ENCODE measurements around the gene RPL12. TPM values are rescaled to one million over a fixed set of nuclear protein-coding genes. Genes with fewer than 3 reads are reported as not detected.

RPL12 gene
- total and polyA plus RNA-seq, 2 of the 13 experiments (the other 11 are each of a cell fraction or from before 2014, with no cell fraction given) = 1,551 to 2,590 TPM

DNA sequence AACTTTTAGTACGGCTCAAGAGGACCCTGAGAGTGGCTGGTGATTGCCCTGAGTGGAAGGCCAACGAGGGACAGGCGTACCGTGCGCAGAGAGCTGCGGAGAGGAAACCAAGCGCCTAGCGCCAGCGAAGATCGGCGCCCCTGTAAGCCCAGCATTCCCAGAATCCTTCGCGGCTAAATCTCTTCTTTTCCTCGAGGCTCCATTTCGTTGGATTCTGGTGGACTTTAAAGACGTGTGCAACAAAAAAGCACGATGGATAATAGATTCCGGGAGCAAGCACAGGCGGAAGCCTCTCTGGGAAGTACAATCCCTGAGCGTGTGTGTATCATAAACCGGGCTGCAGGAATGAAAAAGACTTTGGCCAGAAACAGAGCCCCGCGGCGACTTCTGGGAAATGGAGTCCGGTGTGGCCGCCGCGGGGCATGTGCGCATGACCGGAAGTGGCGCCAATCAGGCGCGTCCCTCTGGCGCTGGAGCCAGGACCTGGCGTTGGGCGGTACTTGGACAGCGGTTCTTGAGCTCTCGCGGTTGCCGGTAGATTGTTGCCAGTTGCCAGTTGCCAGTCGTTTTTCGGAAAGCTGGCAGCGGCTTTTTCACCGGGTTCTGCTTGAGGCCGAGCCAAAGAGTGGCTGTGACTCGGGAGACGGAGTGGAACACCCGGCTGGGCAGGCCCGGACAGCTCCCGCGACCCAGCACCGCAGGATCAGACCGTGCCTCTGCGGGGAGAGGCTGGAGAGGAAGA, 27.1 kb downstream of the RPL12 start, which contains the start of gene ZNF79:
ZNF79 (plus strand) TSS at position 449 of the 742 bp plus-strand sequence. CDS start 406 bp downstream, outside the sequence.
- CTCF ChIA-PET (ENCODE audit: low intra/inter-chr PET ratio, low total read pairs) = no interaction called here
- Histone ChIP-seq H2AFZ (ENCODE audit: low read length) (peak within 1 kb of the TSS; percentile 97), H3K27ac (ENCODE audit: extremely low read length, insufficient read depth, low read length) (peak within 1 kb of the TSS; percentile 95), H3K79me2 (ENCODE audit: insufficient read depth, low read length) (peaks cover 52% of the 10 kb centered on the region), H3K36me3 (replicated peaks in 1 of 2; ENCODE audit: control insufficient read depth in 1 of 2, insufficient read depth in 2 of 2, low read length in 2 of 2) (peaks cover 3 to 10% of the 10 kb centered on the region in 2 experiments; a peak in 3 of 5 replicates), H4K20me1 (ENCODE audit: insufficient read depth, low read length) (no peaks in the 10 kb centered on the region), H3K9me3 (ENCODE audit: low read length) (no peaks in the 10 kb centered on the region), H3K4me2 (ENCODE audit: low read depth, low read length) (peak within 1 kb of the TSS; percentile 89), H3K9ac (ENCODE audit: insufficient read depth, low read depth, low read length) (peak within 1 kb of the TSS; percentile 88), H3K4me3 (replicated peaks in 1 of 3; ENCODE audit: insufficient read depth in 1 of 3, low read depth in 2 of 3, low read length in 3 of 3) (peak within 1 kb of the TSS; percentile 87 to 97 (median 93)), H3K27me3 (ENCODE audit: control insufficient read depth in 1 of 2, insufficient read depth in 2 of 2, low read length in 2 of 2) (no peaks in the 10 kb centered on the region; a peak in 1 of 5 replicates), H3K4me1 (ENCODE audit: insufficient read depth, low read length) (peaks cover 47% of the 10 kb centered on the region)
- in situ Hi-C loops (cut with HindIII; ENCODE audit: extremely low pct_ligation_motif_present, low pct_unique_long_range_greater_than_20kb) = no loop called here
- WGBS (ENCODE audit: low lambda C conversion rate) = 0% methylated on average over 24 of the region's 54 CpGs
- intact Hi-C loops (cut with micrococcal nuclease; ENCODE audit: unreplicated experiment) = loop anchor here (5.0 kb wide), 1 partner anchor 212 kb away; no protein-coding TSS in a partner anchor
- DNase-seq (ENCODE audit: low spot score) = peak; percentile 87
- no TSS peak for BruUV-seq (replicated peaks)
- FAIRE-seq = peak; percentile 90
- ATAC-seq = peak; percentile 91
- POLR2A ChIA-PET = interaction anchor here (0.8 to 3.3 kb wide), 15 partner anchors 12 to 484 kb away, joined by 3 to 39 read pairs (median 3); partner anchors contain the start of genes LRSAM1, RPL12 and SLC2A8
- TF ChIP-seq RARG (CRISPR knock-in tag; IDR thresholded peaks at IDR 0.05; ENCODE audit: low read depth) = no peak
- 0 out of 2 replicates have a peak, but pooled peaks have one; percentile 23 for TF ChIP-seq RFXAP (CRISPR knock-in tag; IDR thresholded peaks at IDR 0.05; ENCODE audit: borderline replicate concordance)
- TF ChIP-seq, protein P1, sequence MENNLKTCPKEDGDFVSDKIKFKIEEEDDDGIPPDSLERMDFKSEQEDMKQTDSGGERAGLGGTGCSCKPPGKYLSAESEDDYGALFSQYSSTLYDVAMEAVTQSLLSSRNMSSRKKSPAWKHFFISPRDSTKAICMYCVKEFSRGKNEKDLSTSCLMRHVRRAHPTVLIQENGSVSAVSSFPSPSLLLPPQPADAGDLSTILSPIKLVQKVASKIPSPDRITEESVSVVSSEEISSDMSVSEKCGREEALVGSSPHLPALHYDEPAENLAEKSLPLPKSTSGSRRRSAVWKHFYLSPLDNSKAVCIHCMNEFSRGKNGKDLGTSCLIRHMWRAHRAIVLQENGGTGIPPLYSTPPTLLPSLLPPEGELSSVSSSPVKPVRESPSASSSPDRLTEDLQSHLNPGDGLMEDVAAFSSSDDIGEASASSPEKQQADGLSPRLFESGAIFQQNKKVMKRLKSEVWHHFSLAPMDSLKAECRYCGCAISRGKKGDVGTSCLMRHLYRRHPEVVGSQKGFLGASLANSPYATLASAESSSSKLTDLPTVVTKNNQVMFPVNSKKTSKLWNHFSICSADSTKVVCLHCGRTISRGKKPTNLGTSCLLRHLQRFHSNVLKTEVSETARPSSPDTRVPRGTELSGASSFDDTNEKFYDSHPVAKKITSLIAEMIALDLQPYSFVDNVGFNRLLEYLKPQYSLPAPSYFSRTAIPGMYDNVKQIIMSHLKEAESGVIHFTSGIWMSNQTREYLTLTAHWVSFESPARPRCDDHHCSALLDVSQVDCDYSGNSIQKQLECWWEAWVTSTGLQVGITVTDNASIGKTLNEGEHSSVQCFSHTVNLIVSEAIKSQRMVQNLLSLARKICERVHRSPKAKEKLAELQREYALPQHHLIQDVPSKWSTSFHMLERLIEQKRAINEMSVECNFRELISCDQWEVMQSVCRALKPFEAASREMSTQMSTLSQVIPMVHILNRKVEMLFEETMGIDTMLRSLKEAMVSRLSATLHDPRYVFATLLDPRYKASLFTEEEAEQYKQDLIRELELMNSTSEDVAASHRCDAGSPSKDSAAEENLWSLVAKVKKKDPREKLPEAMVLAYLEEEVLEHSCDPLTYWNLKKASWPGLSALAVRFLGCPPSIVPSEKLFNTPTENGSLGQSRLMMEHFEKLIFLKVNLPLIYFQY (CRISPR knock-in tag; IDR thresholded peaks at IDR 0.05; ENCODE audit: borderline replicate concordance) = peak; percentile 68
- peak; percentile 61; the same call in 1 of the 3 replicates for TF ChIP-seq MXI1 (IDR thresholded peaks at IDR 0.05; ENCODE audit: borderline replicate concordance, low read depth, low read length)
- TF ChIP-seq, protein P2, sequence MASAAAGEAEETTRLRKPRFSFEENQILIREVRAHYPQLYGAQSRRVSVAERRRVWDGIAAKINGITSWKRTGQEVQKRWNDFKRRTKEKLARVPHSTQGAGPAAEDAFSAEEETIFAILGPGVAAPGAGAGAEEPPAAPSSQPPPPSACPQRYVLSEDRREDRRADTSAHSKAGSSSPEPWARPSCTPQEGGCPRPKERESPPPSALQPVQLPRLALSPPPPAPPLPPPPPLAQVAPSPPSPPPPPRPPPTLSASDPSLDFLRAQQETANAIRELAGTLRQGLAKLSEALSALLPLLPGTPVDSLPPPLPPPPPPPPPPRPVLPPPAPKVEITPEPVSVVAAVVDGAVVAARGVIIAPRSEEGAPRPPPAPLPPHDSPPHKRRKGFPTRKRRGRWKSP (CRISPR knock-in tag; IDR thresholded peaks at IDR 0.05) = peak; percentile 87; the same call in 1 of the 2 replicates
- TF ChIP-seq ZNF232 (CRISPR knock-in tag; IDR thresholded peaks at IDR 0.05; ENCODE audit: borderline replicate concordance) = peak; percentile 59; the same call in 1 of the 2 replicates
- TF ChIP-seq ZNF766 (CRISPR knock-in tag; IDR thresholded peaks at IDR 0.05; ENCODE audit: borderline replicate concordance) = peak; percentile 45; the same call in 1 of the 2 replicates
- no peak for TF ChIP-seq IRX3 (CRISPR knock-in tag; IDR thresholded peaks at IDR 0.05; ENCODE audit: borderline replicate concordance, low read depth)
- TF ChIP-seq ZZZ3 (CRISPR knock-in tag; IDR thresholded peaks at IDR 0.05; ENCODE audit: borderline replicate concordance) = peak; percentile 81; the same call in 1 of the 2 replicates
- TF ChIP-seq ZNF790 (CRISPR knock-in tag; IDR thresholded peaks at IDR 0.05; ENCODE audit: borderline replicate concordance) = no peak
- no peak for TF ChIP-seq ZNF552 (CRISPR knock-in tag; IDR thresholded peaks at IDR 0.05; ENCODE audit: borderline replicate concordance)
- TF ChIP-seq ZNF550 (CRISPR knock-in tag; IDR thresholded peaks at IDR 0.05; ENCODE audit: borderline replicate concordance) = no peak
- TF ChIP-seq ZNF543 (CRISPR knock-in tag; IDR thresholded peaks at IDR 0.05) = 0 out of 2 replicates have a peak, but pooled peaks have one; percentile 35
- peak; percentile 83 for TF ChIP-seq KMT2B (CRISPR knock-in tag; IDR thresholded peaks at IDR 0.05)

Measured in HepG2 (cell line).